ENCODE measurements around the gene TRIM69.

DNA sequence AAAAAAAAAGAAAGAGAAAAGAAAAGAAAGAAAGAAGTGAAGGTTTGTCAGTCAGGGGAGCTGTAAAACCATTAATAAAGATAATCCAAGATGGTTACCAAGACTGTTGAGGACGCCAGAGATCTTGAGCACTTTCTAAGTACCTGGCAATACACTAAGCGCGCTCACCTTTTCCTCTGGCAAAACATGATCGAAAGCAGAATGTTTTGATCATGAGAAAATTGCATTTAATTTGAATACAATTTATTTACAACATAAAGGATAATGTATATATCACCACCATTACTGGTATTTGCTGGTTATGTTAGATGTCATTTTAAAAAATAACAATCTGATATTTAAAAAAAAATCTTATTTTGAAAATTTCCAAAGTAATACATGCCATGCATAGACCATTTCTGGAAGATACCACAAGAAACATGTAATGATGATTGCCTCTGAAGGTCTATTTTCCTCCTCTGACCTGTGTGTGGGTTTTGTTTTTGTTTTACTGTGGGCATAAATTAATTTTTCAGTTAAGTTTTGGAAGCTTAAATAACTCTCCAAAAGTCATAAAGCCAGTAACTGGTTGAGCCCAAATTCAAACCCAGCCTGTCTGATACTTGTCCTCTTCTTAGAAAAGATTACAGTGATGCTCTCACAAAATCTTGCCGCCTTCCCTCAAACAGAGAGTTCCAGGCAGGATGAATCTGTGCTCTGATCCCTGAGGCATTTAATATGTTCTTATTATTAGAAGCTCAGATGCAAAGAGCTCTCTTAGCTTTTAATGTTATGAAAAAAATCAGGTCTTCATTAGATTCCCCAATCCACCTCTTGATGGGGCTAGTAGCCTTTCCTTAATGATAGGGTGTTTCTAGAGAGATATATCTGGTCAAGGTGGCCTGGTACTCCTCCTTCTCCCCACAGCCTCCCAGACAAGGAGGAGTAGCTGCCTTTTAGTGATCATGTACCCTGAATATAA is 23.0 kb upstream of the TRIM69 start:
- TF ChIP-seq POLR2AphosphoS5 (IDR thresholded peaks at IDR 0.05; ENCODE audit: low read depth, low read length) (peak; percentile 71), POLR2A (IDR thresholded peaks at IDR 0.05; ENCODE audit: low read depth, low read length) (peak; percentile 55), TAF1 (IDR thresholded peaks at IDR 0.05; ENCODE audit: borderline replicate concordance, low read depth, low read length) (no peak)

All from GM12892 (cell line).